GM18868 (cell line): ENCODE measurements around the gene TRAPPC14.
"Not testable (repeated sequence)": the region's sequence is repeated elsewhere in the genome, so short reads cannot be mapped to it uniquely, and the experiment has no call there.

Experiments used
- ATAC-seq: cut with Tn5 transposase; IDR thresholded peaks from one replicate; pipeline ENCODE4 v1.9.1; 2021; ENCODE audit warnings: mild to moderate bottlenecking, moderate library complexity; ENCODE audit not compliant: unreplicated experiment

The TRAPPC14 gene

GRCh38 chr7:100158229-100159098 is at the start of gene TRAPPC14:
Gene TRAPPC14 (minus strand): TSS chr7:100158723. CDS start chr7:100158499, 224 bp downstream.
- ATAC-seq = peak; percentile 70

GRCh38 chr7:100204454-100204853 is 45.9 kb upstream of the TRAPPC14 start:
- no peak for ATAC-seq

- no peak for ATAC-seq
Measured at GRCh38 chr7:100200693-100201092, 42.2 kb upstream of the TRAPPC14 start.

- ATAC-seq = no peak
Measured at GRCh38 chr7:100198266-100198665, 39.7 kb upstream of the TRAPPC14 start.

DNA sequence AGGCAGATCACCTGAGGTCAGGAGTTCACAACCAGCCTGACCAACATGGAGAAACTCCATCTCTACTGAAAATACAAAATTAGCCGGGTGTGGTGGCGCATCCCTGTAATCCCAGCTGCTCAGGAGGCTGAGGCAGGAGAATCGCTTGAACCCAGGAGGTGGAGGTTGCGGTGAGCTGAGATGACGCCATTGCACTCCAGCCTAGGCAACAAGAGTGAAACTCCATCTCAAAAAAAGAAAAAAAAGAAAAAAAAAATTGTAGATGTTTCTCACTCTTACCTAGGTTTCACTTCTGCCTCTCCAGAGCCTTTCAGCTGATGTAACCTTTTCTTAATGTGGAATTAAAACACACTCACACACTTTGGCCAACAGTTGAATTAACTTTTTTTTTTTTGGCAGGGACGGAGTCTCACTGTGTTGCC is 37.4 kb upstream of the TRAPPC14 start:
- peak; percentile 39 for ATAC-seq

DNA sequence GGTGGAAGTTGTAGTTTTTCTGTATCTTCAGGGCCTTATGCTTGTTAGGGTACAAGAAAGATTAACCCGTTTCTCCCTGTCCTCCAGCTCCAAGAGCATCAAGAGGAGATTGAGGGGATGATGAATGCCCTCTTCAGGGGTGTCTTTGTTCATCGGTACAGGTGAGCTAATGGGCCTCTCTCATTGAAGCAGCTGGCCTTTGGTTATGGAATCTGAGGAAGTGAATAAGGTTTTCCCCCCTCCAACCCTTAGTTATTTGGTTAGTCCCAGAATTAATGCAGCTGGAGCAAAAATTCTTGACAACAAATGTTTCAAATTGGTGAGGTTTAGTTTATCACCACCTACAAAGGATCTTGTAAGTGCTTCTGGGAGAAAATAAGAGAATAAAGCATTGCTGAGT is 36.7 kb upstream of the TRAPPC14 start:
- ATAC-seq = no peak

GRCh38 chr7:100192969-100193368 is 34.4 kb upstream of the TRAPPC14 start:
- no peak for ATAC-seq

DNA sequence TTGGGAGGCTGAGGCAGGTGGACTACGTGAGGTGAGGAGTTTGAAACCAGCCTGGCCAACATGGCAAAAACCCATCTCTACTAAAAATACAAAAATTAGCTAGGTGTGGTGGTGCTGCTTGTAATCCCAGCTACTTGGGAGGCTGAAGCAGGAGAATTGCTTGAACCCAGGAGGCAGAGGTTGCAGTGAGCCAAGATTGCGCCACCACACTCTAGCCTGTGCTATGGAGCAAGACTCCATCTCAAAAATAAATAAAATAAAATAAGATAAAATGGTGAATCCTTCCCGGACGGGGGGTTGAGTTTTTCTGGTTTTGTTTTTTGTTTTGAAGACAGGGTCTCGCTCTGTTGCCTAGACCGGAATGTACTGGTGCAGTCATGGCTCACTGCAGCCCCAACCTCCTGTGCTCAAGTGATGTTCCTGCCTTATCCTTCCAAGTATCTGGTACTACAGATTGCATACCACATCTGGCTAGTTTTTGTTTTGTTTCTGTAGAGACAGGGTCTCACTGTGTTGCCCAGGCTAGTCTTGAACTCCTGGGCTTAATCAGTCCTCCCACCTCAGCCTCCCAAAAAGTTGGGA is 33.8 kb upstream of the TRAPPC14 start:
- not testable (repeated sequence) for ATAC-seq

- no peak for ATAC-seq
Measured at GRCh38 chr7:100191775-100192174, 33.3 kb upstream of the TRAPPC14 start.

- ATAC-seq = no peak
Measured at GRCh38 chr7:100190048-100190711, 31.7 kb upstream of the TRAPPC14 start.

GRCh38 chr7:100189061-100189460 is 30.5 kb upstream of the TRAPPC14 start:
- ATAC-seq = no peak

DNA sequence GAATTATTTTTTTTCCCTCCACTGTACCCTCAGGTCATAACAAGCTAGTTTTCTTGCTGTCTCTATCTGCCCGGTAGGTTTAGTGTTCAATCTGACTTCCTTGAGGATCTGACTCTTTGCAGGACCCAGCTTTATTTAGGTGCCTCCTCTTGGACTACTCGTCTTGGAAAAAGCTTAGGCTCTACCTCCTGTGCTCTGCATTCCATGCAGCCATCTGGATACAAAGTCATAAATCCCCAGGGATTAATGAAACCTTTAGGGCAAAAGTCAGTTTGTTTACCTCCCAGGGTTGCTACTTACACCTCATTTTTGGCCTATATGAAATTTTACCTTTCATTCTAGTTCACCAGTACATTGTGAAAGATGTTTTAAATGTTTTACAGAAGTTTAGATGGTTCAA is 27.2 kb upstream of the TRAPPC14 start:
- no peak for ATAC-seq

DNA sequence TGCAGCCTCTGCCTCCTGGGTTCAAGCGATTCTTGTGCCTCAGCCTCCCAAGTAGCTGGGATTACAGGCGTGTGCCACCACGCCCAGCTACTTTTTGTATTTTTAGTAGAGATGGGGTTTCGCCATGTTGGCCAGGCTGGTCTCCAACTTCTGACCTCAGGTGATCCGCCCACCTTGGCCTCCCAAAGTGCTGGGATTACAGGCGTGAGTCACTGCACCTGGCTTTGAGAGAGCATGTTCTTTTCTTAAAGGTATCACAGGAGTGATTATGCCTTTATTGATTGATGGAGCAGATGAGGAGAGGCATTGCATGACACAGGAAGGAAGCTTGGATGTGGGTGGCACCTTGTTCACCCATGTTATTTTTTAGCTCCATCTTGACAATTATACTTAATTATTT is 24.6 kb upstream of the TRAPPC14 start:
- ATAC-seq = not testable (repeated sequence)

DNA sequence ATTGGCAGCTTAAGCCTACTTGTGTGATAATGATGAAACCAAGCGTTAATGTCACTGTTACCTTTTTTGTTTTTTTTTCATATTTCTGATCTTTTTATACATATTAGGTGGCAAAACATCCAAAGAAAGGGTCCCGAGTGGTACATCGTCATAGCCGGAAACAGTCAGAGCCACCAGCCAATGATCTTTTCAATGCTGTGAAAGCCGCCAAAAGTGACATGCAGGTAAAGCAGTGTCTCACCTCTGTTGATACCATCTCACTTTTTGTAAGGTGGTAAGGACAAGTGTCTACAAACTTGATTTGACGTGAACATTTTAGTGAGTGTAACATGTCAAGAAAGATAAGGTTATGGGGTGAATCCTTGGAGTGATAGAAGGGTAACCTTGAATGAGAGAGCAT is 24.1 kb upstream of the TRAPPC14 start:
- ATAC-seq = not testable (repeated sequence)

DNA sequence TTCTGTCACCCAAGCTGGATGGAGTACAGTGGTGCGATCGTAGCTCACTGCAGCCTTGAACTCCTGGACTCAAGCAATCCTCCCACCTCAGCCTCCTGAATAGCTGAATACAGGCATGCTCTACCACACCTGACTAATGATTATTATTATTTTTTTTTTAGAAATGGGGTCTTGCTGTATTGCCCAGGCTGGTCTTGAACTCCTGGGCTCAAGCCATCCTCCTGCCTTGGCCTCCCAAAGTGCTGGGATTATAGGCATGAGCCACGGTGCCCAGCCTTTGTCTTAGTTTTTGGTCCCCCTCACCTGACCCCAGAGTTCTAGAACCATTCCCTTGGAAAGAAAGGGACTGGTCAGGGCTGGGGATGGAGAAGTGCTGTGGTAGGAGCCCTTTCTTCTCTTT is 21.6 kb upstream of the TRAPPC14 start:
- not testable (repeated sequence) for ATAC-seq

DNA sequence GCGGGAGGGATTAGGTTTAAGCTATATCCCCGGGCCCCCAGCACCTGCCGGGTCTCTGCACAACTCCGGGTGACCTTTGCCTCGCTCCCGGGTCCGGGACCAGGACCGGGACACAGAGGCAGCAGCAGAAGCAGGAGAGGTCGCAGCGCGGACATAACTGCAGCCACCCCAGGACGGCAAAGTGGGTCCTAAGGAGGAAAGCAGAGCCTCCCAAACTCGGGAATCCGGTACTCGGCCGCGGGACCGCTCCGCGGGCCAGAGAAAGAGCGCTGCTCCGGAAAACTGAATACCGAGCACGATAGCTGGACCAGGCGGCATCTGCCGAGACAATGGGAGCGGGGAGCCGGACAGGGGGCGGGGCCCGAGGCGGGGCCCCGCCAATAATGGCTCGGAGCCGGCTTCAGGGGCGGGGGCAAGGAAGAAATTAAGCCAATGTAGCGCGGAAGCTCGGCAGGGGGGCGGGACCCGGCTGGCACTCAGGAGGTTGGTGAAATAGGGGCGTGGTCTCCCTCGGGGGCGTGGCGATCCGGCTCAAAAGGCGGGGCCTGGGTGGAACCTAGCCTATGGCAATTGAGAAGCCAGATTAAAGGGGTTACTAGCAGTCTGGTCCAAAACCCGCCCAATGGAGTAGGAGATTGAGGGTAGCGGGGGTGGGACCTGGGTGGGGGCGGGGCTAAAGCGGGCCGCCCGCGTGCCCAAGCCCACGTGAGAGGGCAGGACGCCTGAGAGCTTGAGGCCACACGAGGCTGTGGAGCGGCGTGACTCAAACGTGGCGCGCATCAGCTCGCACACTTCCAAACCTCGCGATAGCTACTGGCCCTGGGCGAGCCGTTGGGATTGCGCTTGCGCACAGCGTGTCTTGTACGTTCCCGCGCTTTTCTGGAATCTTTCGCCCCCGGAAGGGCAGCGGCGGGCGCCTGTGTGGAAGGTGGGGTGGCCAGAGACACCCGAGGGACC is 18.8 kb upstream of the TRAPPC14 start, which contains the start of the genes GPC2 and STAG3:
Gene GPC2, minus strand, starts transcription at position 337 of the 957 bp plus-strand sequence. Its CDS starts 182 bp downstream, at position 155.
Gene STAG3, plus strand, starts transcription at position 874 of the 957 bp plus-strand sequence. CDS start 2,639 bp downstream, outside the sequence.
- ATAC-seq = peak; percentile 84

GRCh38 chr7:100176096-100177044 is 17.8 kb upstream of the TRAPPC14 start:
- ATAC-seq = no peak

DNA sequence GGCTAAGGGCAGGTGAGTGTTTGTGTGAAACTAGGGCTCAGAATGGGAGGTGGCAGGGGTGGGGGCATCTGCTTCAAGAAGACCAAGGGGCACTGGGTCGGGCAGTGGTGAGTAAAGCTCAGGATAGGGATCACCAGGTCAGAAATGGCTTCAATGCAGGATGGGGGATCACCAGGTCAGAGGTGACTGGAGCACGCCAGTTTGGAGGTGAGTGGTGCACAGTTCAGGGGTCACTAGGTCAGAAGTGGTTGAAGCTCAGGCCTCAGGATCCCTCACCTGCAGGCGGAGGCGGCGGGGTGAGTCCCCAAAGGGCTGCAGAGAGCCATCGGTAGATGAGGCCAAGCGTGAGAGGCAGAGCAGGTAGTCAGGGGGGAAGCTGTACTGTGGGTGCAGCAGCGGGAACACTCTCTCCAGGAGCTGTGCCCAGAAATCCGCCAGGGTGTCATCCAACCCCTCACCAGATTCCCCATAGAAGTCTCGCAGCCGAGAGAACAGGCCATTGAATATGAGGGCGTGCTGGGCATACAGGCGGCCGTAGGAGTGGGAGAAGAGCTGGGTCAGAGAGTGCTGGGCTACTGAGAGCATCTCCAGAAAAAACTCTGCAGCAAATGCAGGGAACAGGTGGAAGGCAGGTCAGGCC is 16.9 kb upstream of the TRAPPC14 start:
- no peak for ATAC-seq

GRCh38 chr7:100174582-100174981 is 16.1 kb upstream of the TRAPPC14 start:
- ATAC-seq = no peak
